PC-3 (cell line): ENCODE data around the gene PLEKHH1. TPM values are rescaled to one million over a fixed set of nuclear protein-coding genes. Genes with fewer than 3 reads are reported as not detected.

Experiments used
- ATAC-seq: fragments of 200-7000 bp; cut with Tn5 transposase; 2 replicates; pipeline ENCODE4 v1.9.1; 2020; ENCODE audit warnings: mild to moderate bottlenecking, moderate library complexity
- BruUV-seq: library from RNA; stranded (reverse); fragments of 400-500 nt; replicated peaks from 2 replicates; lab custom pipeline; 2021; lab: Mats Ljungman, UMichigan
- CTCF ChIA-PET: fragments of 300-600 bp; sonication (Branson Sonifier 250); formaldehyde crosslinking; loops from one replicate; lab custom pipeline; 2022; ENCODE audit warnings: antibody characterized with exemption; lab: Charles Lee
- POLR2A ChIA-PET: fragments of 300-600 bp; sonication (Branson Sonifier 250); formaldehyde crosslinking; loops from one replicate; lab custom pipeline; 2022; ENCODE audit warnings: antibody characterized with exemption; ENCODE audit not compliant: unreplicated experiment; lab: Charles Lee
- DNase-seq: peaks from one replicate; pipeline ENCODE4 v3.0.0-alpha.2; 2015
- H2AFZ ChIP-seq: fragments of 300-600 bp; sonication (generic); 2 replicates; pipeline ENCODE4 v1.6.0; 2016; ENCODE audit warnings: antibody characterized with exemption, low read length
- H3F3A ChIP-seq: fragments of 300-600 bp; sonication (generic); one replicate; pipeline ENCODE4 v1.6.0; 2017; ENCODE audit warnings: antibody characterized with exemption, low read length, control low read depth, mild to moderate bottlenecking; ENCODE audit not compliant: unreplicated experiment
- H3K27ac ChIP-seq: fragments of 300-600 bp; sonication (generic); 2 replicates; pipeline ENCODE4 v1.5.1; 2016; ENCODE audit warnings: mild to moderate bottlenecking, low read length
- H3K27me3 ChIP-seq: fragments of 300-600 bp; sonication (generic); 2 replicates; pipeline ENCODE4 v1.6.1; 2016; ENCODE audit warnings: low read length, mixed read lengths
- H3K36me3 ChIP-seq: fragments of 300-600 bp; sonication (generic); 2 replicates; pipeline ENCODE4 v1.6.1; 2016; ENCODE audit warnings: low read depth, mixed run types, low read length, mixed read lengths
- H3K4me1 ChIP-seq: fragments of 300-600 bp; sonication (generic); 2 replicates; pipeline ENCODE4 v1.5.1; 2016; ENCODE audit warnings: low read length; ENCODE audit not compliant: insufficient read depth
- H3K4me2 ChIP-seq: fragments of 300-600 bp; sonication (generic); 2 replicates; pipeline ENCODE4 v1.6.0; 2016; ENCODE audit warnings: low read length
- H3K4me3 ChIP-seq: fragments of 300-600 bp; sonication (generic); 2 replicates; pipeline ENCODE4 v1.5.1; 2016; ENCODE audit warnings: mild to moderate bottlenecking, low read length, mixed read lengths
- H3K79me2 ChIP-seq: fragments of 300-600 bp; sonication (generic); 2 replicates; pipeline ENCODE4 v1.6.1; 2017; ENCODE audit warnings: low read length, mixed read lengths
- H3K9ac ChIP-seq: fragments of 300-600 bp; sonication (generic); 2 replicates; pipeline ENCODE4 v1.6.0; 2016; ENCODE audit warnings: mild to moderate bottlenecking, low read length
- H3K9me2 ChIP-seq: fragments of 300-600 bp; sonication (generic); replicated peaks from 2 replicates; pipeline ENCODE4 v1.6.1; 2016; ENCODE audit warnings: mixed run types, low read length, mixed read lengths
- H3K9me3 ChIP-seq: fragments of 300-600 bp; sonication (generic); 2 replicates; pipeline ENCODE4 v1.6.1; 2016; ENCODE audit warnings: low read length, mixed read lengths
- H4K20me1 ChIP-seq: fragments of 300-600 bp; sonication (generic); 2 replicates; pipeline ENCODE4 v1.6.1; 2016; ENCODE audit warnings: low read length, mixed read lengths
- CTCF ChIP-seq: fragments of 300-600 bp; sonication (generic); conservative IDR thresholded peaks from 2 replicates; pipeline ENCODE4 v1.5.1; 2017; ENCODE audit warnings: antibody characterized with exemption, low read depth, mild to moderate bottlenecking, low read length
- EZH2 ChIP-seq: fragments of 300-600 bp; sonication (generic); IDR thresholded peaks from one replicate; pipeline ENCODE4 v1.6.1; 2017; ENCODE audit warnings: antibody characterized with exemption, mild to moderate bottlenecking, low read length; ENCODE audit not compliant: unreplicated experiment
- EZH2phosphoT487 ChIP-seq: fragments of 300-600 bp; sonication (generic); IDR thresholded peaks from 2 replicates; pipeline ENCODE4 v1.6.1; 2018; ENCODE audit warnings: mild to moderate bottlenecking, antibody characterized with exemption, low read length, borderline replicate concordance
- intact Hi-C: fragments of 100-400 bp; cut with micrococcal nuclease; formaldehyde crosslinking; loops from 2 replicates; pipeline ENCODE4 v1.9.0; 2023
- total RNA-seq: library from RNA; depleted of rRNA; stranded (reverse); fragments of >200 nt; gene quantifications from 2 replicates; pipeline ENCODE4 v1.2.3, GENCODE V29; 2014

The PLEKHH1 gene
- total RNA-seq, 1 experiment from 2014 or later, result 11.1 TPM

GRCh38 chr14:67510121-67510520 lies 23.0 kb upstream of the PLEKHH1 start:
- no peak for DNase-seq
- ChIA-PET POLR2A (no interaction called here), CTCF (interaction anchor here (0.6 kb wide), 1 partner anchor 152 kb away, joined by 6 read pairs; no protein-coding TSS in a partner anchor)
- no TSS peak for BruUV-seq
- Histone ChIP-seq H3K27me3 (peaks cover 5% of the 10 kb centered on the region; the same call in 1 of the 2 replicates), H3K4me1 (0 out of 2 replicates have a peak, but pooled peaks cover 5% of the 10 kb centered on the region), H3K4me3 (no peak overlapping the region), H3K36me3 (no peaks in the 10 kb centered on the region), H3K9me2 (no peaks in the 10 kb centered on the region), H3F3A (no peaks in the 10 kb centered on the region), H3K4me2 (no peak overlapping the region), H3K79me2 (no peaks in the 10 kb centered on the region), H4K20me1 (no peaks in the 10 kb centered on the region), H3K9me3 (no peaks in the 10 kb centered on the region), H3K27ac (no peak overlapping the region), H2AFZ (no peak overlapping the region), H3K9ac (no peak overlapping the region)
- ATAC-seq, result no peak
- TF ChIP-seq EZH2phosphoT487 (no peak), CTCF (no peak), EZH2 (no peak)
- intact Hi-C loops, result loop anchor here (5.0 kb wide), 1 partner anchor 83 kb away; no protein-coding TSS in a partner anchor

- Histone ChIP-seq H3K27ac (no peak overlapping the region), H3K27me3 (peaks cover 5% of the 10 kb centered on the region; the same call in 1 of the 2 replicates), H4K20me1 (no peaks in the 10 kb centered on the region), H2AFZ (no peak overlapping the region), H3K36me3 (no peaks in the 10 kb centered on the region), H3K4me1 (peaks cover 8% of the 10 kb centered on the region; the same call in 1 of the 2 replicates), H3K4me2 (no peak overlapping the region), H3K79me2 (no peaks in the 10 kb centered on the region), H3K9ac (no peak overlapping the region), H3K4me3 (no peak overlapping the region), H3K9me3 (no peaks in the 10 kb centered on the region), H3F3A (no peaks in the 10 kb centered on the region), H3K9me2 (no peaks in the 10 kb centered on the region)
- POLR2A ChIA-PET, result no interaction called here
- DNase-seq (no peak), ATAC-seq (no peak)
- CTCF ChIA-PET, result no interaction called here
- TF ChIP-seq CTCF (no peak), EZH2phosphoT487 (no peak), EZH2 (no peak)
- intact Hi-C loops, result loop anchor here (5.0 kb wide), 1 partner anchor 84 kb away; no protein-coding TSS in a partner anchor
- BruUV-seq, result no TSS peak
These were observed 22.3 kb upstream of the PLEKHH1 start for GRCh38 chr14:67510836-67511235.
